Peyer's patch (tissue), 4 donors: Measurements from ENCODE around the gene KMT2B.

ENCODE experiments used
- CTCF ChIP-seq, 6 experiments: fragments of 450-650 bp in 4 of 6; fragments of 200-600 bp in 2 of 6; sonication (generic) in 1 of 6; IDR thresholded peaks; one replicate each; pipeline ENCODE4 v1.5.1; 2017 to 2019; ENCODE audit warnings: antibody characterized with exemption in 6 of 6, mild to moderate bottlenecking in 3 of 6, moderate library complexity in 1 of 6
- POLR2A ChIP-seq, 2 donors: fragments of 450-650 bp; IDR thresholded peaks; one replicate each; pipeline ENCODE4 v1.5.1; 2017; ENCODE audit warnings: antibody characterized with exemption in 2 of 2, mild to moderate bottlenecking in 2 of 2, moderate library complexity in 2 of 2

- TF ChIP-seq CTCF (IDR thresholded peaks at IDR 0.05), result no peak
- no peak for TF ChIP-seq POLR2A (IDR thresholded peaks at IDR 0.05)
Measured at GRCh38 chr19:35729763-35730162, 12.0 kb downstream of the KMT2B start.
